Motor neuron (in vitro differentiated cells): ENCODE measurements around the gene PTPN14. TPM values are rescaled to one million over a fixed set of nuclear protein-coding genes. Genes with fewer than 3 reads are reported as not detected.
"Not testable (repeated sequence)": the region's sequence is repeated elsewhere in the genome, so short reads cannot be mapped to it uniquely, and the experiment has no call there.

Experiments used
- ATAC-seq, 8 experiments: fragments of 200-7000 bp; cut with Tn5 transposase; replicated peaks in 6 of 8; 2 replicates each; pipeline ENCODE4 v1.8.0; 2021; ENCODE audit warnings: mild to moderate bottlenecking in 8 of 8, moderate library complexity in 8 of 8
- H3K27ac ChIP-seq, 2 donors: fragments of 250-450 bp; sonication (Bioruptor Pico); 2 replicates each; pipeline ENCODE4 v1.9.0; 2021; ENCODE audit warnings: antibody characterized with exemption in 2 of 2, mild to moderate bottlenecking in 2 of 2, moderate library complexity in 1 of 2
- H3K4me1 ChIP-seq, 2 donors: fragments of 250-450 bp; sonication (Bioruptor Pico); replicated peaks in 1 of 2; 2 replicates each; pipeline ENCODE4 v1.6.1; 2021; ENCODE audit warnings: antibody characterized with exemption in 2 of 2, mild to moderate bottlenecking in 2 of 2, moderate library complexity in 1 of 2
- H3K4me3 ChIP-seq, 5 donors: fragments of 250-450 bp; sonication (Bioruptor Pico); 2 replicates each; pipeline ENCODE4 v1.9.0; 2021; ENCODE audit warnings: antibody characterized with exemption in 5 of 5, mild to moderate bottlenecking in 5 of 5, moderate library complexity in 4 of 5
- WGBS, 10 experiments: fragments of 450-650 bp; shearing (Covaris generic); methylation state at CpG; one replicate each; pipeline ENCODE4 v1.0.0; 2022; 5-methylcytosine and 5-hydroxymethylcytosine counted together
- in situ Hi-C, 9 experiments: fragments of 400-800 bp; cut with MboI; loops; one replicate each; pipeline ENCODE4 v1.15.0; 2021; ENCODE audit warnings: low sequenced_read_pairs in 9 of 9, low pct_unique_long_range_greater_than_20kb in 2 of 9; ENCODE audit not compliant: unreplicated experiment in 9 of 9
- total RNA-seq, 8 experiments: library from RNA; unstranded; fragments of 300-600 nt; gene quantifications; 2 replicates each; pipeline versions ENCODE4 v1.2.3 to v1.2.4, GENCODE V29; 2022

The PTPN14 gene
- total RNA-seq, 8 experiments from 2014 or later, result 1.4 to 43.4 (median 5.5) TPM

DNA sequence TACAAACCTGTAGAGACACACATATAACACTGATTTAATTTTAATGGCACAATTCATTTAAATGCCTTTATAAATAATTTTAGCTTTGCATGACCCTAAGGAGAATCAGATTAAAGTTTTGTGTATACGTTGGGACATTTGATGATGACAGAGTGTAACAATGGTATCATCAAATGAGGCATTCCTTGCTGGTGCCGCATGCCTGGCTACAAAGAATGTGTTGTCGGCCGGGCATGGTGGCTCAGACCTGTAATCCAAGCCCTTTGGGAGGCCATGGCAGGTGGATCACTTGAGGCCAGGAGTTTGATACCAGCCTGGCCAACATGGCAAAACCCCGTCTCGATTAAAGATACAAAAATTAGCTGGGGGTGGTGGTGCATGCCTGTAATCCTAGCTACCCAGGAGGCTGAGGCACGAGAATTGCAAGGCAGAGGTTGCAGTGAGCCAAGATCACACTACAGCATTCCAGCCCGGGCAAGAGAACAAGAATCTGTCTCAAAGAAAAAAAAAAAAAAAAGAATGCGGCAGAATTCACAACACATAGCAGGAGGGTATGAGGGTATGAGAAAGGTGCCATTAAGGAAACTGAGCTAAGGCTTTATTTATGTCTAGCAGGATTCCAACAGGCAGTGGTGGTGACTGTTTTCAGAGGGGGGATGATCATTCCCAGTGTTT is 58.9 kb downstream of the PTPN14 start:
- no peak for ATAC-seq
- WGBS, 10 experiments, result 80 to 100% (median 97%) methylated on average over 1 to 9 of the region's 9 CpGs
- in situ Hi-C loops, result no loop called here
- Histone ChIP-seq H3K4me1 (no peaks in the 10 kb centered on the region), H3K4me3 (no peak overlapping the region), H3K27ac (no peak overlapping the region)

GRCh38 chr1:214491468-214492146 is 59.8 kb downstream of the PTPN14 start:
- Histone ChIP-seq H3K4me3 (no peak overlapping the region), H3K4me1 (no peaks in the 10 kb centered on the region), H3K27ac (no peak overlapping the region)
- ATAC-seq, result no peak
- in situ Hi-C loops, result no loop called here
- 60 to 100% (median 88%) methylated on average over 1 to 5 of the region's 5 CpGs for WGBS, 10 experiments

DNA sequence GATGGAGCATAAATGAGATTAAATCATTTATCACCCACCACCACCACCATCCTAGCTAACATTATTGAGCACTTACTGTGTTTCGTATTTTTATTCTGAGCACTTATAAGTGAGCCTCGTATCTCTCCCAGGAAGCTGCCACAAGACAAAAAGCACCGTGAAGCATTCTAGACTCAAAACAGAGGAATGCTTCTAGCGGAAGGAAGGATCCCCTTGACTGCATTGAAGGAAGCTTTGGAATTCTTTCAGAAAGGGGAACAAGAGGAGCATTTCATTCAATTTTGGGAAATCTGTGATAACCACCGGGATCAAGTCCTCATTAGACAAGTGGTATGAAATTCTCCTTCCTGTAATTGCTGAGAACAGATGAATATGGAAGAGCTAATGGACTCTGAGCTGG is 66.3 kb downstream of the PTPN14 start:
- in situ Hi-C loops, result no loop called here
- WGBS, 10 experiments, result 0 to 100% (median 89%) methylated on average over 1 to 5 of the region's 5 CpGs; no CpG with 5 or more reads in 1 of the 10 experiments
- H3K27ac ChIP-seq, result no peak overlapping the region
- H3K4me1 ChIP-seq, result no peaks in the 10 kb centered on the region
- no peak for ATAC-seq
- H3K4me3 ChIP-seq, result no peak overlapping the region

DNA sequence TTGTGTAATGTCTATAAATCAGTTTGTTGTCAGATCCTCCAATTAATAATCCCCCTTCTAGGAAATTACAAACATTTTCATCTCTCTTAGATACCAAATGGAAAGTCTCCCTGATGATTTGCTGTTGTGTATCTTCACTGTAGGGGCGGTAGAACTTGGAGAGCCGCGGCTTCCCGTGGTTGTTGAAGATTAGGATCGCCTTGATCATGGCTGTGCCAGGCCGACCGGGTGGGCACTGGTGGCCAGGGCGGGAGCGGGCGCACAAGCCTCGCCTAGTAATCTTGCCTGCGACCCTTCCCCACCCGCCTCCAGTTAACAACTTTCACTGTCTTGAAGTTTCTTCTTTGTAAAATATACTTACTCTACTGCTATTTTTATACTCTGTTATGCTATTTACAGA is 68.2 kb downstream of the PTPN14 start:
- ATAC-seq, H3K4me1 ChIP-seq, H3K4me3 ChIP-seq, H3K27ac ChIP-seq, in situ Hi-C loops: not testable (repeated sequence)
- 71 to 100% (median 89%) methylated on average over 3 to 13 of the region's 13 CpGs; no CpG with 5 or more reads in 1 of the 10 experiments for WGBS, 10 experiments

DNA sequence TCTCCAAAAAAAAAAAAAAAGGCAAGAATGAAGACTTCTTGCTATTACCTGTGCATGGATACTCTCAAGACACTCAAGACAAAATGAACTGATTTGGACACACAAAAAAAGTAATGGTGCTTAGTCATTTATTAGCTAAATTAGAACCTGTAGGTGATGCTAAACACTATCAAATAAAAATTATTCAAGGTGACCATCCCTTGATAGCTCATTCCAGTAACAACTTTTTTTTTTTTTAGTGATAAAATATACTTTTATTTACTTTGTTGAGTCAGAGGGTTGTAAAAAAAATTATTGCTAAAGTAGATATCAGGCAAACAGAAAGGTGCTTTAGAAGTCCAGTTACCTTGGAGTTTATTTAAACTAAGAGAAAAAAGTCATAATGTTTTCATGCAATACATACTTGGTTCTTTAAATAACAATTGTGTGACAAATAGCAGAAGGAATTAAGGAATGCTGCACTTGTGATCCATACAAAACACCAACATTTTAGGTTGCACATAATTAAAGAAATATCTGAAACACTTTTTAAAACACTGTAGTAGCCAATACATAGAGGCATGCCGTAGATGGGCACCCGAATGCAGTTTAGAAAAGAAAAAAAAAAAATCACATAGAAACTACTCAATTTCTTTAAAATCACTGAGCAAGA is 69.3 kb downstream of the PTPN14 start:
- 7 to 73% (median 40%) methylated on average over 2 of the region's 2 CpGs; no CpG with 5 or more reads in 4 of the 10 experiments for WGBS, 10 experiments
- H3K4me1 ChIP-seq, H3K4me3 ChIP-seq, ATAC-seq, H3K27ac ChIP-seq, in situ Hi-C loops: not testable (repeated sequence)

GRCh38 chr1:214476986-214477870 is 74.2 kb downstream of the PTPN14 start:
- peak in 3 of 8 experiments; percentile 18 to 57 (median 46) for ATAC-seq
- no peak overlapping the region for H3K27ac ChIP-seq
- no peak overlapping the region for H3K4me3 ChIP-seq
- peaks cover 0 to 3% of the 10 kb centered on the region in 2 donors for H3K4me1 ChIP-seq
- in situ Hi-C loops, result no loop called here
- WGBS, 10 experiments, result 55 to 100% (median 78%) methylated on average over 3 to 7 of the region's 7 CpGs

DNA sequence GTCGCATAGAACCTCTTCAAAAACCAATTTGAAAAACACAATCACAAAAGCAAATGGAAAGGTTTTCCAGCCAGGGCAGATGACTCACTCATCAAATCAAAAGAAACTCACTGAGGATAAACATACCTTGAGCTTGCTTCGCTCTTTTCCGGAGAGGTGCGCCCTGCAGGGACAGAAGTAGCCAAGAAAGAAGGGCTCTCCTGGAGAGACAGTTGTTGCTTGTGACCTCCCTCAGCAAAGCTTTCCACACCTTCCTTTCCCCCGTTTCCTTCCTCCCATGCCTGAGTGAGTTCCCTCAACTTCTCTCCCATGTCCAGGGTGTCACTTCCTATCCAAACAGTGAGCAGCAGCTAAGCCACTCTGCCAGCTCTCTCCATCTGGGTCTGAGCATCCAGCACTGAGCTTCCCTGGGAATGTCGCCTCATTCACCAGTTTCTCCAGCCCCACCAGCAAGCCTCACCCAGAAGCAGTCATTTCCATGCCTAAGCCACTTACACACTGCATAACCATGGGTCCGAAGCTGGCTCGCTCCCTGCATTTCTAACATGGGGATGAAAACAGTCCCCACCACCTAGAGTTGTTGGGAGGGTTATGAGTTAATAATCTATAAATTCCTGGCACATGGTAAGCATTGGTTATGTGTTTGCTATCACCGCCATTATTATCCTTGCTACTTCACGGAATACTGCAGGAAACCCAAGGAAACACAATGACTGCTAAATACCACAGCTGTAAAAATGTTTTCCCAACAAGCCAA is 75.0 kb downstream of the PTPN14 start:
- WGBS, 10 experiments, result 50 to 100% (median 100%) methylated on average over 1 to 7 of the region's 10 CpGs; no CpG with 5 or more reads in 1 of the 10 experiments
- H3K4me3 ChIP-seq, result no peak overlapping the region
- no peak overlapping the region for H3K27ac ChIP-seq

DNA sequence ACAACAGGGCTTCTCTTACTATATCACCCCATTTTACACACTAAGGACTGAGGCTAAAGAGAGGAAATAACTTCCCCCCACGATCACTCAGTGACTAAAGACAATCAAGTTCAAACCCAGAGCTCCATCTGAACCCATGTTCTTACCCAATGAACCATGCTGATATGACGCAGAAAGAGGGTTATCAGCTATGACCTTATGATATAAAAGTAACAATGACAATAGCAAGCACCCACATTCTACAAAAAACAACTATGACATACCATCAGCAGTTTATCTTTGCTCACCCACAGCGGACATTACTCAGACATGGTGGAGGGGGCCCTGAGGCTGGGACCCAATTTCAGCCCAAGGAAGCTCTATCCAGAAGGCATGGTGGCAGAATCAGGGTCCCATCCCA is 75.7 kb downstream of the PTPN14 start:
- H3K27ac ChIP-seq, result no peak overlapping the region
- in situ Hi-C loops, result no loop called here
- peaks cover 0 to 3% of the 10 kb centered on the region in 2 donors for H3K4me1 ChIP-seq
- no peak overlapping the region for H3K4me3 ChIP-seq
- 88 to 100% (median 100%) methylated on average over 1 to 3 of the region's 3 CpGs; no CpG with 5 or more reads in 3 of the 10 experiments for WGBS, 10 experiments
- ATAC-seq, result no peak

More for the DNA sequence above, 75.0 kb downstream of the PTPN14 start:
- H3K4me1 ChIP-seq, result peaks cover 0 to 3% of the 10 kb centered on the region in 2 donors
- peak in 2 of 8 experiments; percentile 20 to 71 for ATAC-seq
- in situ Hi-C loops, result no loop called here

DNA sequence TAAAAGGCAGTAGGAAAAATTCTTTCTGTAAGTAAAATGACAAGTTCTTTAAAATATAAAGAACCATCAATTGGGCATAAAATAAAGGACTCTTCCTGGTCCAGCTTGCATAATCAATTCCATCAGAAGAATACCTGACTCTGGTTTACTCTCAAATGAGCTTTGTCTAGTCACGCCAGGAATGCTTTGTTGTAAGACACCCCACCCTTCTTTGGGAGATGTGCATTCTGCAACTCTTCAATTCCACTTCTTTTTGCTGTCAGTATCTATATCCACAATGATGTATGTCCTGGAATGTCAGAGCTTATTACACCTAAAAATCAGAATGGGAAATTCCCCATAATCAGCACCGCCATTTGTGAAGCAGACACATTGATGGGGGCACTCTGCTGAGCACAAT is 76.1 kb downstream of the PTPN14 start:
- ATAC-seq, result peak in 1 of 8 experiments; percentile 21
- in situ Hi-C loops, result no loop called here
- Histone ChIP-seq H3K4me3 (no peak overlapping the region), H3K27ac (no peak overlapping the region), H3K4me1 (peaks cover 0 to 3% of the 10 kb centered on the region in 2 donors)
- 44 to 93% (median 87%) methylated on average over 1 to 2 of the region's 2 CpGs; no CpG with 5 or more reads in 3 of the 10 experiments for WGBS, 10 experiments

GRCh38 chr1:214474467-214474866 is 76.9 kb downstream of the PTPN14 start:
- ATAC-seq, result no peak
- H3K27ac ChIP-seq, result no peak overlapping the region
- no peak overlapping the region for H3K4me3 ChIP-seq
- in situ Hi-C loops, result no loop called here
- H3K4me1 ChIP-seq, result peaks cover 0 to 3% of the 10 kb centered on the region in 2 donors
- 43 to 100% (median 77%) methylated on average over 1 to 3 of the region's 3 CpGs for WGBS, 10 experiments

- ATAC-seq, result no peak
- H3K4me1 ChIP-seq, result peaks cover 0 to 3% of the 10 kb centered on the region in 2 donors
- in situ Hi-C loops, result no loop called here
- 80 to 100% (median 100%) methylated on average over 1 to 2 of the region's 2 CpGs; no CpG with 5 or more reads in 1 of the 10 experiments for WGBS, 10 experiments
- H3K4me3 ChIP-seq, result no peak overlapping the region
- no peak overlapping the region for H3K27ac ChIP-seq
Measured at GRCh38 chr1:214473862-214474261, 77.5 kb downstream of the PTPN14 start.

DNA sequence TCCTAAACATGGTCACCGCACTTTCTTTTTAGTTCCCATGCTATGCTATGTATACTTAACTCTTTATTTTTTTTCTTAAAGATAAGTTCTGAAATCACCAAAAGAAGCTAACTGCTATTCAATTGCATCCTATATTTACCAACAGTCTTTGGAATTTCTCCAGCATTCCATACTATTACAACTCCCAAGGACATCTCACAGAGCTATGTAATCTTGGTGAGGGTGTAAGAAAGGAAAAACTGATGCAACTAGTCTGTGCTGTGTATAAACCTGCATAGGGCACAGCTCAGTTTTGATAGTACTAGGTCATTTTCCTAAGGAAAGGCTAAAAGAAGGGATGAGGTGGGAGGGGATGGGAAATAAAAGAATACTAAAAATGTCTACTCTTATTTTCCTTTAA is 78.0 kb downstream of the PTPN14 start:
- in situ Hi-C loops, result no loop called here
- 78 to 100% (median 100%) methylated on average over 1 of the region's 1 CpG; no CpG with 5 or more reads in 1 of the 10 experiments for WGBS, 10 experiments
- Histone ChIP-seq H3K4me3 (no peak overlapping the region), H3K27ac (no peak overlapping the region), H3K4me1 (peaks cover 0 to 3% of the 10 kb centered on the region in 2 donors)
- ATAC-seq, result peak in 2 of 8 experiments; percentile 45 to 74
